Measurements from ENCODE around the gene KIZ.

- TF ChIP-seq POLR2A (IDR thresholded peaks at IDR 0.05): no peak
- no peak for TF ChIP-seq CTCF (IDR thresholded peaks at IDR 0.05)
These were observed 29.4 kb upstream of the KIZ start for GRCh38 chr20:21096321-21097043.

All from sigmoid colon (tissue), 3 donors.